H54 (cell line): Measurements from ENCODE around the gene POU2F3.

Experiments used
- DNase-seq: peaks from one replicate; pipeline ENCODE4 v3.0.0; 2011; ENCODE audit warnings: low spot score, mixed read lengths; ENCODE audit not compliant: insufficient read length
- FAIRE-seq: peaks from 3 replicates; lab custom pipeline; 2011; peaks lifted over from hg19 to GRCh38; lab: Jason Lieb, UNC
- POLR2A ChIP-seq: IDR thresholded peaks from 2 replicates; pipeline ENCODE4 v1.6.1; 2011; ENCODE audit warnings: low read depth, mild to moderate bottlenecking, low read length

The POU2F3 gene

GRCh38 chr11:120216426-120217102 lies 23.4 kb upstream of the POU2F3 start:
- TF ChIP-seq POLR2A: no peak
- FAIRE-seq (no peak), DNase-seq (no peak)

- TF ChIP-seq POLR2A: no peak
- DNase-seq (no peak), FAIRE-seq (no peak)
Observed at GRCh38 chr11:120217526-120217925, 22.4 kb upstream of the POU2F3 start.

GRCh38 chr11:120217941-120218694 lies 21.8 kb upstream of the POU2F3 start:
- FAIRE-seq (no peak), DNase-seq (no peak)
- no peak for TF ChIP-seq POLR2A

DNA sequence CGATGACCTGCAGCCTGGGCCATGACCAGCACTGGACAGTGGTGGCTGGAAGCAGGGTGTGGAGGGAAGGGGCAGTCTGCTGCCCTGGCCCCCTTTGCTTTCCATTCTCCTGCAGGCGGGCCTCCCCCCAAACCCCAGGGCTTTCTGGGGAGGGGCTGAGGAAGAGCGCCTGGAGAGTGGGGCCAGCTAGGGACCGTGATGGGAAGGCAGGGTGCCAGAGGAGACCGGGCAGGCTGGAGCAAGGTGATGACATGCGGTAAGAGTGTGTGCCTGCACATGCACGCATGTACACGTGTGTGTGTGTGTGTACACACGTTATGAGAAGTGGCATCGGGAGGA lies 21.3 kb upstream of the POU2F3 start:
- FAIRE-seq (no peak), DNase-seq (no peak)
- TF ChIP-seq POLR2A: no peak

DNA sequence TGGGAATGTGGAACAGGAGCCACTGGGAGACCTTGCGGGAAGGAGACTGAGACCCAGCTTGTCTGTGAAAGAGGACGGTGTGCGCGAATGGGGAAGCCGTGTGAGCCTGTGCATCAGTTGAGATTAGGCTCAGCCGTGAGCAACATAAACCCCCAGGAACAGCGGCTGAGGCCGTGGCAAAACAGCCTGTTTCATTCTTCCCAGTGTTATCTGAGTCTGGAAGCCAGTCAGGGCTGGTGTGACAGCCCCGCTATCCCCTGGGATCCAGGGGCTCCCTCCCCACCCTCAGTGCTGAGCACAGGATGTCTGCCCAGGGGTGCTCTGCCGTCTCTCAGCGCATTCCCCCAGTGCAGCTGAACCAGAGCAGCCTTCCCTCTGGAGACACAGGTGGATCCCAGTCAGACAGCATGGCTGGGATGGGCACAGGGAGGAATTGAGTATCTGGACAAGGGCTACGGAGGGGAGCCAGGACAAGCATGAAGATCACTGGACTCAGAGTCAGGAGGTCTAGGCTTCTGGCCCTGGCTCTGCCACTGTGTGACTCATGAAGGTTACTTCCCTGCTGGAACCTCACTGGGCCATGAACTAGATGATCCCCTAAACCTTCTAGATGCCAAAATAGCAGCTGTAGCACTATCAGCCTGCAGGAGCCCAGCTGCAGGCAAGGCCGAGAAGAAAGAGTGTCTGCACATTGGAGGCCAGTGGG lies 20.6 kb upstream of the POU2F3 start:
- no peak for FAIRE-seq
- TF ChIP-seq POLR2A: no peak
- DNase-seq: no peak

- FAIRE-seq (no peak), DNase-seq (no peak)
- TF ChIP-seq POLR2A: no peak
Observed at GRCh38 chr11:120219938-120220746, 19.8 kb upstream of the POU2F3 start.

GRCh38 chr11:120220747-120221037 lies 19.2 kb upstream of the POU2F3 start:
- no peak for TF ChIP-seq POLR2A
- FAIRE-seq (no peak), DNase-seq (no peak)

DNA sequence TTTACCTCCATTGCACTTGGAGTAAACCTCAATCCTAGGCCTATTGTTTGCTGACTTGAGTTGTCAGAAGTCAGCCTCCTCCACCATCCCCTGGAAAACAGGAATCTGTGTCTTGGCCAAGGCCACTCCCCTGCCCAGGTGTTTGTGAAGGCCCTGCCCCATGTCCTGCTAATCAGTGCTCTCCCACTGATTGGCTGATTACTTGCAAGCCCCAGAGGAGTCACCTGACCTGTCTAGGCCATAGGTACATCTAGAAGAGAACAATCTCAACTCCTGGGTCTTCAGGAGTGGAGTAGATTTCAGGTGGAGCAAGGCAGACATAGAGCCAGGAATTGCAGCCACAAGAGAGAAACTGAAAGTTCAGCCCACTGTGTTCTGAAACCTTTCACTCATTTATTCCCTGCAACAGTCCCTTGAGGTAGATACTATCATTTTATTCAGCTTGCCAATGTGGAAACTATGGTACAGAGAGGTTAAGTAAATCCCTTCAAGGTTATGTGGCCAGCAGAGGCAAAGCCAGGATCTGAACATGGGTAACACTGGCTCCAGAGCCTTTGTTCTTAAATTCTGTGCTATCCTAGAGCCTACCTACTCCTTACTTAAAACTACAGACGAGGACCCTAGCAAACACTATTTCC lies 18.7 kb upstream of the POU2F3 start:
- no peak for DNase-seq
- no peak for FAIRE-seq
- no peak for TF ChIP-seq POLR2A

GRCh38 chr11:120222916-120223315 lies 17.0 kb upstream of the POU2F3 start:
- no peak for TF ChIP-seq POLR2A
- DNase-seq (no peak), FAIRE-seq (no peak)

- no peak for FAIRE-seq
- TF ChIP-seq POLR2A: no peak
- DNase-seq: no peak
Observed at GRCh38 chr11:120223793-120224192, 16.1 kb upstream of the POU2F3 start.

DNA sequence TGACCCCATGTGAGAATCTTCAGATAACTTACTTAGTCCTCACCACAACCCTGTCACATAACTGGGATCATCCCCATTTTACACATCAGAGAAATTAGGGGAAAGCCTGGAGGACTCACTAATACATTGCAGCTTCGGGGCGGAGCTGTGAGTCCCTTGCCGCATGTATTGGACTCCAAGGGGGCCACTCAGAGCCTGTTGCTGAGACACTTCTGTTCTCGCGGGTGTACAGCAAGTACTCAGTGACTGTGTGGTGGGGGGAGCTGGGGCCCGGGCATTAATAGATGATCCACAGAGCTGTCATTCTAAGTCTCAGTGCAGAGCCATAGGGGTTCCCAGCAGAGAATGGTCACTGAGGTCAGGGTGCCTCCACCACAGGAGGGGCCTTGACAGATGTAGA lies 15.6 kb upstream of the POU2F3 start:
- FAIRE-seq (no peak), DNase-seq (no peak)
- TF ChIP-seq POLR2A: no peak

- DNase-seq (no peak), FAIRE-seq (no peak)
- TF ChIP-seq POLR2A: no peak
Observed at GRCh38 chr11:120224972-120225909, 14.7 kb upstream of the POU2F3 start.
